Panc1 (cell line): Measurements from ENCODE around the gene SLC30A7. TPM values are rescaled to one million over a fixed set of nuclear protein-coding genes. Genes with fewer than 3 reads are reported as not detected.
"Not testable (repeated sequence)": the region's sequence is repeated elsewhere in the genome, so short reads cannot be mapped to it uniquely, and the experiment has no call there.

Source experiments
- ATAC-seq: fragments of 200-7000 bp; cut with Tn5 transposase; 2 replicates; pipeline ENCODE4 v1.9.1; 2020; ENCODE audit warnings: mild to moderate bottlenecking, moderate library complexity
- BruUV-seq: library from RNA; stranded (reverse); fragments of 400-500 nt; replicated peaks from 2 replicates; lab custom pipeline; 2021; lab: Mats Ljungman, UMichigan
- CTCF ChIA-PET: fragments of 300-600 bp; sonication (Branson Sonifier 250); formaldehyde crosslinking; loops from one replicate; lab custom pipeline; 2022; ENCODE audit warnings: antibody characterized with exemption; lab: Charles Lee
- POLR2A ChIA-PET: fragments of 300-600 bp; sonication (Branson Sonifier 250); formaldehyde crosslinking; loops from one replicate; lab custom pipeline; 2022; ENCODE audit warnings: antibody characterized with exemption; lab: Charles Lee
- DNase-seq: peaks from one replicate; pipeline ENCODE4 v3.0.0-alpha.2; 2010; ENCODE audit warnings: low read depth, low spot score
- H3K27ac ChIP-seq: 2 replicates; pipeline ENCODE4 v1.5.1; 2011; ENCODE audit warnings: mild to moderate bottlenecking, low read length, inconsistent platforms
- H3K27me3 ChIP-seq: fragments of 200-500 bp; sonication (Bioruptor generic); 2 replicates; pipeline ENCODE4 v1.6.0; 2014; ENCODE audit warnings: low read length, inconsistent platforms; ENCODE audit not compliant: control insufficient read depth, insufficient read depth
- H3K36me3 ChIP-seq: fragments of 200-500 bp; sonication (Bioruptor generic); 2 replicates; pipeline ENCODE4 v1.5.1; 2014; ENCODE audit warnings: inconsistent platforms, mild to moderate bottlenecking, low read length, moderate library complexity; ENCODE audit not compliant: control insufficient read depth, insufficient read depth
- H3K4me1 ChIP-seq: 2 replicates; pipeline ENCODE4 v1.5.1; 2011; ENCODE audit warnings: inconsistent platforms, mild to moderate bottlenecking, low read length, moderate library complexity; ENCODE audit not compliant: control insufficient read depth, insufficient read depth
- H3K4me3 ChIP-seq, 2 experiments: 2 replicates each; pipeline ENCODE4 v1.5.1; 2011 to 2012; ENCODE audit warnings: low read depth in 2 of 2, low read length in 2 of 2, mild to moderate bottlenecking in 2 of 2, inconsistent platforms in 1 of 2, moderate library complexity in 1 of 2
- H3K9me3 ChIP-seq: fragments of 200-500 bp; sonication (Bioruptor generic); 2 replicates; pipeline ENCODE4 v1.5.1; 2014; ENCODE audit warnings: low read depth, mild to moderate bottlenecking, inconsistent platforms, low read length, moderate library complexity; ENCODE audit not compliant: control insufficient read depth, insufficient read depth
- CTCF ChIP-seq: fragments of 450-650 bp; IDR thresholded peaks from 2 replicates; pipeline ENCODE4 v1.5.1; 2017; ENCODE audit warnings: mild to moderate bottlenecking
- POLR2AphosphoS5 ChIP-seq: IDR thresholded peaks from 2 replicates; pipeline ENCODE4 v1.6.1; 2012; ENCODE audit warnings: mild to moderate bottlenecking, low read depth, low read length, moderate library complexity
- SIN3A ChIP-seq: IDR thresholded peaks from 2 replicates; pipeline ENCODE4 v1.6.1; 2012; ENCODE audit warnings: low read depth, mild to moderate bottlenecking, low read length, moderate library complexity, borderline replicate concordance; ENCODE audit not compliant: insufficient read depth
- TCF7L2 ChIP-seq: IDR thresholded peaks from 2 replicates; pipeline ENCODE4 v1.6.1; 2011; ENCODE audit warnings: mild to moderate bottlenecking, low read depth, low read length, inconsistent platforms
- in situ Hi-C: cut with HindIII; loops from 2 replicates; pipeline ENCODE4 v1.10.0; 2016; ENCODE audit warnings: low sequenced_read_pairs, low pct_unique_long_range_greater_than_20kb
- intact Hi-C: fragments of 100-400 bp; cut with micrococcal nuclease; formaldehyde crosslinking; loops from one replicate; pipeline ENCODE4 v1.10.0; 2022; ENCODE audit not compliant: unreplicated experiment
- total RNA-seq: library from RNA; stranded (reverse); gene quantifications from one replicate; pipeline ENCODE4 v1.2.1, GENCODE V29; 2021; ENCODE audit not compliant: unreplicated experiment
- TF ChIP-seq, protein P1 (sequence below), 2 experiments: IDR thresholded peaks; 2 replicates each; pipeline ENCODE4 v1.6.1; 2011 to 2012; ENCODE audit warnings: low read depth in 2 of 2, control low read depth in 1 of 2, low read length in 1 of 2, mild to moderate bottlenecking in 1 of 2, moderate library complexity in 1 of 2; ENCODE audit not compliant: insufficient read depth in 1 of 2

The SLC30A7 gene
- total RNA-seq, 1 experiment from 2014 or later = 18.5 TPM

DNA sequence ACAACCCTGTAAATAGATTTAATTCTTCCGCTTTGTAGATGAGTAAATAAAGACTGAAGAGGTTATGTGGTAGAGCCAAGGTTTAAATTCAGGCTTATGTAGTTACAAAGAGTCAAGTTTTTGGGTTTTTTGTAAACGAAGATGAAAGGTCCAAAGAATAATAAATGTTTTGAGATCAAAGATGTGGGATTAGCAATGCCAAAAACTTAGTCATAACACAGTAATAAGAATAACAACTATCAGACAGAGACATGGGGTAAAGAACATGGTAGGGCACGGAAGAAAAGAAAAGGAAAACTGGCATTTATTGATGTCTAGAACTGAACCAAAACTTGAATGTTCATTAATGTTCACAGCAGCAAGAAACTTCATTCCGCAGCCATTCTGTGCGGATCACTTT, 44.2 kb upstream of the SLC30A7 start:
- DNase-seq (no peak), ATAC-seq (no peak)
- intact Hi-C loops (no loop called here), in situ Hi-C loops (no loop called here)
- ChIA-PET POLR2A (no interaction called here), CTCF (no interaction called here)
- no TSS peak for BruUV-seq
- Histone ChIP-seq H3K27ac (no peak overlapping the region), H3K4me3 (no peak overlapping the region), H3K4me1 (no peaks in the 10 kb centered on the region), H3K36me3 (no peaks in the 10 kb centered on the region), H3K27me3 (no peaks in the 10 kb centered on the region), H3K9me3 (no peaks in the 10 kb centered on the region)
- TF ChIP-seq TCF7L2 = no peak
- no peak for TF ChIP-seq CTCF
- TF ChIP-seq SIN3A = no peak
- TF ChIP-seq POLR2AphosphoS5 = no peak

GRCh38 chr1:100852976-100853375, 42.9 kb upstream of the SLC30A7 start:
- BruUV-seq = no TSS peak
- no peak for DNase-seq
- Histone ChIP-seq H3K9me3 (no peaks in the 10 kb centered on the region), H3K4me3 (no peak overlapping the region), H3K36me3 (no peaks in the 10 kb centered on the region), H3K4me1 (no peaks in the 10 kb centered on the region), H3K27me3 (no peaks in the 10 kb centered on the region), H3K27ac (no peak overlapping the region)
- TF ChIP-seq SIN3A (no peak), TCF7L2 (no peak), POLR2AphosphoS5 (no peak), CTCF (no peak)
- TF ChIP-seq, protein P1, sequence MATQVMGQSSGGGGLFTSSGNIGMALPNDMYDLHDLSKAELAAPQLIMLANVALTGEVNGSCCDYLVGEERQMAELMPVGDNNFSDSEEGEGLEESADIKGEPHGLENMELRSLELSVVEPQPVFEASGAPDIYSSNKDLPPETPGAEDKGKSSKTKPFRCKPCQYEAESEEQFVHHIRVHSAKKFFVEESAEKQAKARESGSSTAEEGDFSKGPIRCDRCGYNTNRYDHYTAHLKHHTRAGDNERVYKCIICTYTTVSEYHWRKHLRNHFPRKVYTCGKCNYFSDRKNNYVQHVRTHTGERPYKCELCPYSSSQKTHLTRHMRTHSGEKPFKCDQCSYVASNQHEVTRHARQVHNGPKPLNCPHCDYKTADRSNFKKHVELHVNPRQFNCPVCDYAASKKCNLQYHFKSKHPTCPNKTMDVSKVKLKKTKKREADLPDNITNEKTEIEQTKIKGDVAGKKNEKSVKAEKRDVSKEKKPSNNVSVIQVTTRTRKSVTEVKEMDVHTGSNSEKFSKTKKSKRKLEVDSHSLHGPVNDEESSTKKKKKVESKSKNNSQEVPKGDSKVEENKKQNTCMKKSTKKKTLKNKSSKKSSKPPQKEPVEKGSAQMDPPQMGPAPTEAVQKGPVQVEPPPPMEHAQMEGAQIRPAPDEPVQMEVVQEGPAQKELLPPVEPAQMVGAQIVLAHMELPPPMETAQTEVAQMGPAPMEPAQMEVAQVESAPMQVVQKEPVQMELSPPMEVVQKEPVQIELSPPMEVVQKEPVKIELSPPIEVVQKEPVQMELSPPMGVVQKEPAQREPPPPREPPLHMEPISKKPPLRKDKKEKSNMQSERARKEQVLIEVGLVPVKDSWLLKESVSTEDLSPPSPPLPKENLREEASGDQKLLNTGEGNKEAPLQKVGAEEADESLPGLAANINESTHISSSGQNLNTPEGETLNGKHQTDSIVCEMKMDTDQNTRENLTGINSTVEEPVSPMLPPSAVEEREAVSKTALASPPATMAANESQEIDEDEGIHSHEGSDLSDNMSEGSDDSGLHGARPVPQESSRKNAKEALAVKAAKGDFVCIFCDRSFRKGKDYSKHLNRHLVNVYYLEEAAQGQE (IDR thresholded peaks at IDR 0.05; ENCODE audit: insufficient read depth in 1 of 2, low read depth in 2 of 2, low read length in 1 of 2) = no peak
- in situ Hi-C loops = no loop called here
- CTCF ChIA-PET = no interaction called here
- ATAC-seq = no peak
- intact Hi-C loops = no loop called here
- POLR2A ChIA-PET = no interaction called here

GRCh38 chr1:100855116-100855515, 40.8 kb upstream of the SLC30A7 start:
- H3K4me1 ChIP-seq, H3K4me3 ChIP-seq, BruUV-seq, H3K9me3 ChIP-seq, POLR2A ChIA-PET, intact Hi-C loops, DNase-seq, ATAC-seq, H3K27ac ChIP-seq, H3K27me3 ChIP-seq, CTCF ChIA-PET, H3K36me3 ChIP-seq, in situ Hi-C loops: not testable (repeated sequence)
